Right lobe of liver (tissue), 6 donors: ENCODE results near the gene IFNA2. TPM values are rescaled to one million over a fixed set of nuclear protein-coding genes. Genes with fewer than 3 reads are reported as not detected.

Experiments
- ATAC-seq, 4 donors: fragments of 200-7000 bp; cut with Tn5 transposase; one replicate each; pipeline ENCODE4 v1.9.1; 2020; ENCODE audit warnings: mild to moderate bottlenecking in 4 of 4, moderate library complexity in 4 of 4
- DNase-seq, 3 donors: peaks; one replicate each; pipeline ENCODE4 v3.0.0-alpha.2; 2020
- H3K27ac ChIP-seq, 3 donors: fragments of 200-600 bp; one replicate each; pipeline ENCODE4 v1.8.0; 2022
- H3K27me3 ChIP-seq, 2 donors: fragments of 200-600 bp; one replicate each; pipeline ENCODE4 v1.8.0; 2022
- H3K36me3 ChIP-seq, 4 donors: fragments of 200-600 bp; sonication (generic) in 1 of 4; one replicate each; pipeline versions ENCODE4 v1.5.1 to v1.8.0; 2017 to 2022; ENCODE audit warnings: control low read depth in 1 of 4
- H3K4me1 ChIP-seq, 4 donors: fragments of 200-600 bp; sonication (generic) in 1 of 4; one replicate each; pipeline versions ENCODE4 v1.5.1 to v1.8.0; 2017 to 2022; ENCODE audit warnings: control low read depth in 1 of 4
- H3K4me3 ChIP-seq, 3 donors: fragments of 200-600 bp; one replicate each; pipeline ENCODE4 v1.8.0; 2022
- H3K9me3 ChIP-seq, 4 donors: fragments of 200-600 bp; sonication (generic) in 1 of 4; one replicate each; pipeline versions ENCODE4 v1.5.1 to v1.8.0; 2017 to 2022; ENCODE audit warnings: control low read depth in 1 of 4
- CTCF ChIP-seq, 4 donors: fragments of 200-600 bp in 3 of 4; fragments of 450-650 bp in 1 of 4; IDR thresholded peaks; one replicate each; pipeline versions ENCODE4 v1.5.1 to v1.8.0; 2016 to 2022; ENCODE audit warnings: antibody characterized with exemption in 4 of 4, mild to moderate bottlenecking in 2 of 4
- POLR2A ChIP-seq: fragments of 450-650 bp; IDR thresholded peaks from one replicate; pipeline ENCODE4 v1.6.1; 2017; ENCODE audit warnings: antibody characterized with exemption, mild to moderate bottlenecking
- WGBS: methylation state at CpG from one replicate; pipeline ENCODE4 v1.1.6; 2018; ENCODE audit warnings: low coverage, low lambda C conversion rate; ENCODE audit not compliant: insufficient coverage; ENCODE audit errors: missing lambda C conversion rate; 5-methylcytosine and 5-hydroxymethylcytosine counted together
- intact Hi-C, 2 donors: fragments of 100-400 bp; cut with DNase I; formaldehyde crosslinking; loops; one replicate each; pipeline versions ENCODE4 v1.11.2 to v1.14.1; 2022
- total RNA-seq, 6 experiments: library from RNA; depleted of rRNA in 2 of 6; stranded (reverse); fragments of >200 nt in 2 of 6; fragmentation: NEBNext Ultra II Directional in 3 of 6; extraction: Animal tissue kit (Norgen Biotek cat#: 25700) in 3 of 6; gene quantifications; one replicate each; pipeline versions ENCODE4 v1.1.0 to v1.2.4, GENCODE V29; 2016 to 2023
- donor health status: DM: no; HTN: yes; CAD: no.
- donor health status: DM: no; HTN: no; CAD: no.
- donor health status: DM: no; HTN: no; CAD: no.
- donor health status: DM: no; HTN: yes; CAD: no.
- donor health status: DM: no; HTN: yes; CAD: no.

Gene IFNA2
- total RNA-seq, 6 experiments from 2014 or later: not detected

DNA sequence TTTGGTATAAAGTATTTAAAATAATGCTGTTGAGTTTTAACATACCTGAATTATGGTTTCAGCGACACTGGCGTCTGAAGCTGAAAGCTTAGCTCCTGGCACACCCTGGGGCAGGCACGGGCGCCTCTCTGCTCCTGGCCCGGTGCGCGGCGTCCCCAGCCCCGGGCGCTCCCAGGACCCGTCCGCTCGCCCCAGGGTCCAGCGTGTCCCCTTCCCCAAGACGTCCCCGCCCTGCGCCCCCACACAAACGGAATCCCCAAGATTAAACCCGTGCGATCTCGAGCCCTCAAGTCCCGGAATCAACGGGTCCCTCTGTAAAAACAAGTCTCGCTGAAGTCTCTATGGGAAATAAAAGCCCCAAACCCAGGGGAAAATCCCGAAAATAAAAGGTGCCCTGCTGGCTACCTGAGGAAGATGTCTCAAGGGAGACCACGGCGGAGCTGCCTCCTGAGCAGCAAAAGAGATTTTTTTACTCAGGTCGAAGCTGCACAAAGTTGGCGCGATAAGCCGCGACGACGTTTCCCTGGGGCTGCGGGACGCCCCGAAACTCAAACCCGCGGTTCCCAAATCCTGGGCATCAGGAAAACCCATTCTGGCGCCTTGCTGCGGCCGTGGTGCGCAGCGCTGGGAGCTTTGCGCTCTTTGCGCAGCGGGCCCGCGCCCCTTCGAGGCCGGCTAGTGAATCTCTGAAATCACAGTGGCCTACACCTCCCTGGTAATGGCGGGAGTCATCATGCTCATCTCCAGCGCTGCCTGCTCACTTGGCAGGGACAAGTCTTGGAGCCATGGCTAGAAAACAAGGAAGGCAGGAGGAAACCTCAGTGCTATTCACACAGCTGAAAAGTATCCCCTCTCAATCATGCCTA lies 17.4 kb upstream of the IFNA2 start:
- Histone ChIP-seq H3K4me3 (no peak overlapping the region), H3K27me3 (peaks cover 0 to 11% of the 10 kb centered on the region in 2 donors), H3K9me3 (no peaks in the 10 kb centered on the region), H3K4me1 (peaks cover 0 to 8% (median 0%) of the 10 kb centered on the region in 4 donors), H3K27ac (no peak overlapping the region), H3K36me3 (no peaks in the 10 kb centered on the region)
- DNase-seq (no peak), ATAC-seq (peak in 3 of 4 donors; percentile 33 to 43 (median 38))
- intact Hi-C loops: no loop called here
- TF ChIP-seq CTCF (IDR thresholded peaks at IDR 0.05): no peak
- TF ChIP-seq POLR2A: no peak
- 5% methylated on average over 21 of the region's 53 CpGs for WGBS

GRCh38 chr9:21399956-21400355 lies 14.8 kb upstream of the IFNA2 start:
- TF ChIP-seq POLR2A (no peak), CTCF (IDR thresholded peaks at IDR 0.05) (no peak)
- no peak for DNase-seq
- Histone ChIP-seq H3K36me3 (no peaks in the 10 kb centered on the region), H3K4me3 (no peak overlapping the region), H3K9me3 (no peaks in the 10 kb centered on the region), H3K27me3 (peaks cover 0 to 18% of the 10 kb centered on the region in 2 donors), H3K27ac (no peak overlapping the region), H3K4me1 (peaks cover 0 to 8% (median 0%) of the 10 kb centered on the region in 4 donors)
- intact Hi-C loops: no loop called here
- WGBS: 23% methylated on average over 3 of the region's 3 CpGs
- ATAC-seq: no peak

DNA sequence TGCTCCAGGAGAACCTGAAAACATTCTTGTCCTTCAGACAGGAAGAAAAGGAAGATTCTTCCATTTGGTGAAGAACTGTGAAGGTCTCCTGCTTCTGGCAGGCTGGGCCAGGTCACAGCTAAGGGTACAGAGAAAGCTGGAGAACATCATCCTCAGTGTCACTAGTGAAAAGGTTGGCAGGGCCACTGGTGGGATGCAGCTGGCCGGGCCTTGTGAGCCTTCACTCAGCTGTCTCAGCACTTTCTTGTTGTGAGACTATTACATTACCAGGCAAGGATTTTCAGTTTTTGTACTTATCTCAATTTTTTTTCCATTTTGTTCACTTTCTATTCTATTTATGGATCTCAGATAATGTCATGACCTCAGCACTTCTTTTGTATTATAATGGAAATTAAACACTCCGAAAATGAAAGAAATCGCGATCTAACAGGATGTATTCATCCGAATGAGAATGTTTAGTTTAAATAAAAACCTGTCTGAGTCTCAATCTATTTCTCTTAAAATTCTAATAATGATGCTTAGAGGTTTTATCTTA lies 13.8 kb upstream of the IFNA2 start:
- intact Hi-C loops: no loop called here
- H3K36me3 ChIP-seq: no peaks in the 10 kb centered on the region
- no peaks in the 10 kb centered on the region for H3K9me3 ChIP-seq
- no peak overlapping the region for H3K27ac ChIP-seq
- H3K27me3 ChIP-seq: peaks cover 0 to 24% of the 10 kb centered on the region in 2 donors
- no peak for DNase-seq
- H3K4me3 ChIP-seq: no peak overlapping the region
- TF ChIP-seq POLR2A (no peak), CTCF (IDR thresholded peaks at IDR 0.05) (no peak)
- ATAC-seq: no peak
- 70% methylated on average over 5 of the region's 5 CpGs for WGBS
- peaks cover 0 to 8% (median 0%) of the 10 kb centered on the region in 4 donors for H3K4me1 ChIP-seq

DNA sequence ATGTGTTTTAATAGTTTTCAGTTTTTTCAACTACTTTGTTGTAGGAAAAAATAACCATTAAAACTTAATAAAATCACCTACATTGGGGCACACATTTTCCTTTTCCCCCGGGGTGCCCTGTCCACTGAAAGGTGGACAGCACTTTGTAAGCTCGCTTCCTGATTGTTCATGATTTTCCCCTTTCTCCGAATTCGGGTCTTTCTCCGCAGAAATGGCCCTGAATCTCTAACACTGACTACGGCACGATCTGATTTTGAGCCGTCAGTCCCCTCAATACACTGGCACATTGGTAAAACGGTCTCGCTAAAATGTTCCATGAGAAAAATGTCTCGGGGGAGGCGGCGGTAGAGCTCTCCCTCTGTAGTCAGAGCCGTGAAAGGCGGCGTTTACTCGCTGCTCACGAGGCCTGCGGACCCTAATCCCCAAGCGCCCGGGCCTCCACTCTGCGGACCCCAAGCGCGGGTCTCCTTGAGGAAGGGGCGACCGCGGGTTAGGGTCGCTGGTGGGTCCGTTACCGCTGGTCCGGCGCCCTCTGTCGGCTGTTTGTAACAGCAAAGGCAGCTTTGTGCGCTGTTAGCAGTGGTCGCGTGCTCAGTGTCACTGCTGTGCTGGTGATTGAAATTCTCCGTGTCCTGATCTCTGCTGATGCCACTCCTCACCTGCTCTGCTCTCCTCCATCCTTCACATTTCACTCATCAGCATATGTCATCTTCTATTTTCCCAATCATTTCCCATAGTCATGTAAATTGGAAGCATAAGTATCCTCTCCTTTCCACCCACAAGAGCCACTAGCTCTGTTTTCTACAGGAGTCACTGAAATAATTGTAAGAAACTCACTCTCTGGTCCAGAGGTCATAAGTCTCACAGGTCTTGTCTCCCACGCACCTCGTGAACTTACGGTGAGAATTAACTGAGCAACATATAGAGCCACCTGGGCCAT lies 10.8 kb upstream of the IFNA2 start:
- H3K9me3 ChIP-seq: no peaks in the 10 kb centered on the region
- H3K4me1 ChIP-seq: no peaks in the 10 kb centered on the region
- peaks cover 6 to 14% of the 10 kb centered on the region in 2 donors for H3K27me3 ChIP-seq
- intact Hi-C loops: no loop called here
- no peaks in the 10 kb centered on the region for H3K36me3 ChIP-seq
- peak overlapping the region; percentile 38 to 54 (median 41) for H3K4me3 ChIP-seq
- no peak overlapping the region for H3K27ac ChIP-seq
- peak; percentile 88 to 93 (median 90) for ATAC-seq
- 9% methylated on average over 24 of the region's 40 CpGs for WGBS
- TF ChIP-seq CTCF (IDR thresholded peaks at IDR 0.05) (peak; percentile 69 to 86 (median 86)), POLR2A (no peak)
- DNase-seq: peak; percentile 56 to 69 (median 65)
